GM21576 (cell line): Measurements from ENCODE around the gene PPM1A.

Experiments
- ATAC-seq: cut with Tn5 transposase; IDR thresholded peaks from one replicate; pipeline ENCODE4 v1.9.1; 2021; ENCODE audit warnings: mild to moderate bottlenecking, moderate library complexity; ENCODE audit not compliant: unreplicated experiment

Gene PPM1A

GRCh38 chr14:60225265-60225664 is 23.8 kb upstream of the PPM1A start:
- no peak for ATAC-seq

- no peak for ATAC-seq
Observed at GRCh38 chr14:60226298-60226697, 22.7 kb upstream of the PPM1A start.

GRCh38 chr14:60227291-60227690 is 21.7 kb upstream of the PPM1A start:
- ATAC-seq = no peak

- no peak for ATAC-seq
Observed at GRCh38 chr14:60229614-60230013, 19.4 kb upstream of the PPM1A start.

- ATAC-seq = no peak
Observed at GRCh38 chr14:60232185-60232584, 16.8 kb upstream of the PPM1A start.

- ATAC-seq = no peak
Observed at GRCh38 chr14:60233251-60233650, 15.8 kb upstream of the PPM1A start.

GRCh38 chr14:60233891-60234290 is 15.1 kb upstream of the PPM1A start:
- no peak for ATAC-seq

GRCh38 chr14:60235440-60235839 is 13.6 kb upstream of the PPM1A start:
- ATAC-seq = no peak

- ATAC-seq = no peak
Observed at GRCh38 chr14:60238955-60239354, 10.1 kb upstream of the PPM1A start.

- no peak for ATAC-seq
Observed at GRCh38 chr14:60240139-60240856, 8.7 kb upstream of the PPM1A start.

- ATAC-seq = no peak
Observed at GRCh38 chr14:60241091-60241490, 7.9 kb upstream of the PPM1A start.

- ATAC-seq = no peak
Observed at GRCh38 chr14:60242429-60242828, 6.6 kb upstream of the PPM1A start.

GRCh38 chr14:60245380-60246177 is 3.4 kb upstream of the PPM1A start:
- no peak for ATAC-seq

- ATAC-seq = peak; percentile 55
Observed at GRCh38 chr14:60247994-60248696, 876 bp upstream of the PPM1A start.

GRCh38 chr14:60249321-60250256 is 568 bp downstream of the PPM1A start:
- peak; percentile 41 for ATAC-seq

- ATAC-seq = no peak
Observed at GRCh38 chr14:60250257-60251035, 1.4 kb downstream of the PPM1A start.

GRCh38 chr14:60251877-60252276 is 2.9 kb downstream of the PPM1A start:
- no peak for ATAC-seq

GRCh38 chr14:60252630-60253029 is 3.6 kb downstream of the PPM1A start:
- ATAC-seq = no peak

GRCh38 chr14:60253649-60254048 is 4.6 kb downstream of the PPM1A start:
- no peak for ATAC-seq

- ATAC-seq = no peak
Observed at GRCh38 chr14:60254176-60254575, 5.2 kb downstream of the PPM1A start.
